ENCODE measurements around the gene NRN1L.
A peak's percentile ranks its signal among the peaks of the same experiment; 100 is the strongest.

The NRN1L gene

DNA sequence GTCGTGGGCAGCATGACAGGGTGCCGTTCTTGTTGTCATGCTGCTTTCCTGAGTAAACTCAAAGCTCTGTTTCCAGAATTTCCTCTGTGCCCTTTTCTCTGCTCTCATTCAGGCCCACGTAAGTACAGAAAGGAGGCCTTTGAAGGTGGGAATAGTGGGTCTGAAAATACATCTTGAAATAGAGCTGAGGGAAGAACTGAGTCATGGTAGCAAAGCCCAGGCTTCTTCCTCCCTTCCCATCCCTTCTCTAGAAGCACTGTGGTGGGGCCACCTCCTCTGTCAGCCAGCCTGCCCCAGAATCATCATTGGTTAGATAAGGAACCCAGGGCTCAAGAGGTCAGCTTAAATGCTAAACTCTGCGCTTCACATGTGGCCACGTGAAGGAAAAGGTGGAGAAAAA lies 37.5 kb downstream of the NRN1L start:
- DNase-seq: no peak

GRCh38 chr16:67922740-67923139 lies 38.1 kb downstream of the NRN1L start:
- no peak for DNase-seq

GRCh38 chr16:67923414-67924116 lies 38.9 kb downstream of the NRN1L start:
- DNase-seq: no peak

DNA sequence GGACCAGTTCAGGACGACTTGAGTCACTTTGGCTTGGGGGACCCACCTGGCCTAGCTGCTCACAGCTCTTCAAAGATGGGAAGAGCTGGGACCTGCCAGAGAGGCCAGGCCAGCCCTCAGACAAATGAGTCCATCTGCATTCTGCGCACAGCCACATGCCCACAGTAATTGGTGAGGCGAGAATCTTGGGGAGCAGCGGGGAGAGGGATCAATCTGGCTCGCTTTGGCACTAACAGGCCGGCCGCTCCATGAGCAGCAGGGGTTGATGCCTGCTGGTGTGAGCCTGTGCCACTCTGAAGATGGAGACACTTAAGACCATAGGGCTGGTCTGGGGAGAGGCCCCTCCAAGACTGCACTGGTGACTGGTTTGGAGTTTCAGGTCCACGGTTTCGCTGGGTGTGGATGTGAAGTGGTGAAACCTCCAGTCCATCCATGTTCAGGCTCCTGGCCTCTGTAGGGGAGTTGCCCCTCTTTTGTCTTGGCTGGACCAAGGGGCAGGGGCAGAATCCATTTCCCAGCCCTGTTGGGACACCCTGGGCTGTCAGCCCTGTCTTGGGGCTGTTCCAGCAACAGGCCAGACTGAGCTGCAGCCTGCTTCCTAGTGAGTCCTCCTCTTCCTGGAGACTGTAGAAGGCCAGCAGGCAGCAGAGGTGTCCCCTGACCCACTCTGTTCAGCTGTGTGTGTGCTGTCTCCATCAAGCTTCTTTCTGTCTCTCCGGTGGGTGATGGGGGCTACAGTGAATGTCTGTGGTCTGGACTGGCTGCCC lies 39.6 kb downstream of the NRN1L start:
- DNase-seq: no peak

DNA sequence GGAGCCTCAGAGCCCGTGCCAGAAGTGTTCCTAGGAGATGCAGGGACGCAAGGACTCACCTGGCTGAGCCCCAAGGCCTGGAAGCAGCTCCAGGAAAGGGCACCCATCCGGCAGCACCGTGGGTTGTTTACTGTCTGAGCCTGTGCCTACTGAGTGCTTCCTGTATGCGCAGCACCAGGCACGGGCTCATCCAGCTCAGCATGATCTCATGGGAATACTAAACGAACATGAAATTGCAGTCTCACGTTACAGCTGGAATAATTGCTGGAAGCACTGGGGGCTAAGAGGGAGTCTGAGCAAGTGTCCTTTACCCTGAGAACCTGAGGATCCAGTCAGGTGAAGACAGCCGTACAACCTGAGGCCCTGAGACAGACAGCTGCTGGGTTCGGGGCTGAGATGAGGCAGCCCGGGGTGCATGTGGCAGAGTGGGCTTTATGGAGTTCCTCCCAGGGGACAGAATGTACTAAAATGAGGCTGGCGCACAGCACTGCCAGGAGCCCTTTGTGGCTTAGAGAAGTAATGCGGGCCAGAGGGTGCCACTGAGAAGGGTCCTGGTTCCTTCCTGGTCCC lies 41.6 kb downstream of the NRN1L start:
- DNase-seq: no peak

DNA sequence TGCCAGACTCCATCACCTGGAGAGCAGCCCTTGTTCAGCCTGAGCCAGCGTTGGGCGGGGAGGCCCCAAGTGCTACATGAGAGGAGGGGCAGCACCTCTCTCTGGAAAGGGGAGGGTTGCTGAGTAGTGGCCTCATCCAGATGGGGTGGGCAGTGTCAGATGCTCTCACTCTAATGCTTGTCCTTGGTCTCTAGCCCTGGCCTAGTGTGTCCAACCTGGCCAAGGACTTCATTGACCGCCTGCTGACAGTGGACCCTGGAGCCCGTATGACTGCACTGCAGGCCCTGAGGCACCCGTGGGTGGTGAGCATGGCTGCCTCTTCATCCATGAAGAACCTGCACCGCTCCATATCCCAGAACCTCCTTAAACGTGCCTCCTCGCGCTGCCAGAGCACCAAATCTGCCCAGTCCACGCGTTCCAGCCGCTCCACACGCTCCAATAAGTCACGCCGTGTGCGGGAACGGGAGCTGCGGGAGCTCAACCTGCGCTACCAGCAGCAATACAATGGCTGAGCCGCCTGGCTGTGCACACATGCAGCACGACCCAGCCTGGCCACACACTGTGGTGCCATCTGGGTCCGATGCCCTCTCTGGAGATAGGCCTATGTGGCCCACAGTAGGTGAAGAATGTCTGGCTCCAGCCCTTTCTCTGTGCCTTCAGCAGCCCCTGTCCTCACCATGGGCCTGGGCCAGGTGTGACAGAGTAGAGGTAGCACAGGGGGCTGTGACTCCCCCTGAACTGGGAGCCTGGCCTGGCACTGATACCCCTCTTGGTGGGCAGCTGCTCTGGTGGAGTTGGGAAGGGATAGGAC lies 42.7 kb downstream of the NRN1L start:
- DNase-seq: no peak

GRCh38 chr16:67928147-67928546 lies 43.5 kb downstream of the NRN1L start:
- DNase-seq: no peak

DNA sequence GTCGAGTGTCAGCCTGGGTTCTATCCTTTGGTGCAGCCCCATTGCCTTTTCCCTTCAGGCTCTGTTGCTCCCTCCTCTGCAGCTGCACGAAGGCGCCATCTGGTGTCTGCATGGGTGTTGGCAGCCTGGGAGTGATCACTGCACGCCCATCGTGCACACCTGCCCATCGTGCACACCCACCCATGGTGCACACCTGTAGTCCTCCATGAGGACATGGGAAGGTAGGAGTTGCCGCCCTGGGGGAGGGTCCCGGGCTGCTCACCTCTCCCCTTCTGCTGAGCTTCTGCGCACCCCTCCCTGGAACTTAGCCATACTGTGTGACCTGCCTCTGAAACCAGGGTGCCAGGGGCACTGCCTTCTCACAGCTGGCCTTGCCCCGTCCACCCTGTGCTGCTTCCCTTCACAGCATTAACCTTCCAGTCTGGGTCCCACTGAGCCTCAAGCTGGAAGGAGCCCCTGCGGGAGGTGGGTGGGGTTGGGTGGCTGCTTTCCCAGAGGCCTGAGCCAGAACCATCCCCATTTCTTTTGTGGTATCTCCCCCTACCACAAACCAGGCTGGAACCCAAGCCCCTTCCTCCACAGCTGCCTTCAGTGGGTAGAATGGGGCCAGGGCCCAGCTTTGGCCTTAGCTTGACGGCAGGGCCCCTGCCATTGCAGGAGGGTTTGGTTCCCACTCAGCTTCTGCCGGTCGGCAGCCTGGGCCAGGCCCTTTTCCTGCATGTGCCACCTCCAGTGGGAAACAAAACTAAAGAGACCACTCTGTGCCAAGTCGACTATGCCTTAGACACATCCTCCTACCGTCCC lies 44.1 kb downstream of the NRN1L start:
- DNase-seq: peak; percentile 14 to 44

GRCh38 chr16:67930191-67930590 lies 45.5 kb downstream of the NRN1L start:
- no peak for DNase-seq

DNA sequence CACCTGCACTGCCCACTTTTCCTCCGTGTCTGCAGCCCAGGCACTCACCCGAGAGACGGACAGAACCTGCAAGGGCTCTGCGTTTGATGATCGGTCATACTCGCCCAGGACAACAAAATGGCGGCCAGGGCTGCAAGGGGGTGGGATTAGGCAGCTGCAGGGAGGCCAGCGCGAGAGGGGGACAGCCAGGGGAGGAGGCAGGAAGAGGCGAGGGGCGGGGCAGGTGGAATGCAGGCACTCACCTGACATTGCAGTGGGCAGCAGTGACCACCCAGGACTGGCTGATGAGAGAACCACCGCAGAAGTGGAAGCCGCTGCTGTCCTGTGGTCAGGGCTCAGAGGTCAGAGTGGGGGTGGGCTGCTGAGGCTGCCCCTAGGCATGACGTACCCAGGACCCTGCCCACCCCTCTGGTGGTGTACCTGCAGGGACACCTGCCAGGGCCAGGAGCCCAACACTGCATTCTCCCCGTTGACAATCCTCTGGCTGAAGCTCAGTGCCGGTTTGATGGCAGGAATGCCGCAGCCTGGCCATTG lies 46.1 kb downstream of the NRN1L start:
- no peak for DNase-seq

DNA sequence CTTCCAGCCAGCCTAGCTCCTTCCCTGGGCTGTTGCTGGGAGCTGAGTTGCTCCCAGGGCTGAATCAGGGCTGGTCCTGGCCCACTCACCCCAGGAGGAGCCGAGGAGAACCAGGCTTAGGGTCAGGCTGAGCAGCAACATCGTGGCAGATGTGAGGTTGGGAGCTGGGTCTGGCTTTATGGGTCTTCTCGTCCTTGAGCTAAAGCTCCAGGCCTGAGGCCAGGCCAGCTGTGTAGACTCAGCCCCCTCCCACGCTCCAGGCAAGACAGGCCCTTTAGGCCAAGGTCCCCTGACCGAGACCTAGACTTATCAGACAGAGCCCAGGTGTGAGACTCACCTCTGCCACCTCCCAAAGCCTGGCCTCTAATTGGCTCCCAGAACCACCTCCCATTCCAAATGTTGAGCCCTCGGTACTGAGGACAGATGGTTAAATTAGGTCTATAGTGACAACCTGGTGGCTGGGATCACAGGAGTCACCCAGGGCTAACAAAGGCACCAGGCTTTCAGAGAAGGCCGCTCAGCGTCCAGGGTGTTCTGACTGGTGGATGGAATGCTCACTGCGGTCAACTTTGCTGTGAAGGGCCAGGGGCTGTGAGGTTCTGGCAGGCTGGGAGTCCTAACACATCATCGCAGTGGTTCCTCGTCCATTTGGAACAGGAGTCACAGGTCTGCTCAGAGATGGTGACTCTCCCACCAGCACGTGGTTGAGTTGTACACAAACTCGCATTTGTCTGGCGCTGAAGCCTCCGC lies 47.2 kb downstream of the NRN1L start, which contains the start of gene CTRL:
TSS of gene CTRL (minus strand) at position 151 of the 750 bp plus-strand sequence. CDS start at position 141, 10 bp downstream.
- DNase-seq: no peak

GRCh38 chr16:67932462-67932840 lies 47.8 kb downstream of the NRN1L start:
- DNase-seq: no peak

- no peak for DNase-seq
Observed at GRCh38 chr16:67933805-67934204, 49.1 kb downstream of the NRN1L start.

DNA sequence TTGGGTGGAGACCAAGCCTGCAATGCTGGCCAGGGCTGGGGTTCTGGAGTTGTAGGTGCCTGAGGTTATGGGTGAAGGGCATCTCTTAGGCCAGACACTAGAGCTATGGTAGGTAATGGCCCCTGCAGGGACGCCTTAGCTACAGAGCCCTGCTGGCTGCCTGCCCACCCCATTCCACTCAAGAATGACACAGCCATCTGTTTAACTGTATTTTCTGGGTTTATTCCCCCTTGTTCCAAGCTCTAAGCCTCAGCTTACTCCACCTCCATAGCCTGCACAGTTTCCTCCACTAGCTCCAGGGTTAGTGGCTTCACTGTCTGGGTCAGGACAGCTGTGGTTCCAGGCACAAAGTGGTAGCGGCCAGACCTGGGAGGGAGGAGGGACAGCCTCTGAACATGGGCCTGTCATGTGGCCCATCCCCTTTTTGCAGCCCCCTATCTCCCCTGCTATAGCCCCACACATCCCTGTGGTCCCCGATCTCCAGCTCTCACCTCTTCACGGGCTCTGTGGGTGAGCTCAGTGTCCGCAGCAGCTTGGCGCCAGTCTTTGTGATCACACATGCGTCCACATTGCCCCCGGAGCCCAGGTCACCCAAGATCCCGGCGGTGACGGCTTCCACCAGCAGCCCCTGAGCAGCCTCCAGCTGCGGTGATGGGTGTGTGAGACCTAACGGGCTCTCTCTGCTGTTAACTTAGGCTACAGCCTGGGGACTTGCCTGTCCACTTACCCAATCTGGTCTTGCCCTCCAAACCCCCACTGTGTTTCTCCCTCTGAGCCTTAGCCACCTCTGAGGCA lies 49.8 kb downstream of the NRN1L start:
- no peak for DNase-seq

GRCh38 chr16:67935101-67935401 lies 50.4 kb downstream of the NRN1L start:
- DNase-seq: no peak

DNA sequence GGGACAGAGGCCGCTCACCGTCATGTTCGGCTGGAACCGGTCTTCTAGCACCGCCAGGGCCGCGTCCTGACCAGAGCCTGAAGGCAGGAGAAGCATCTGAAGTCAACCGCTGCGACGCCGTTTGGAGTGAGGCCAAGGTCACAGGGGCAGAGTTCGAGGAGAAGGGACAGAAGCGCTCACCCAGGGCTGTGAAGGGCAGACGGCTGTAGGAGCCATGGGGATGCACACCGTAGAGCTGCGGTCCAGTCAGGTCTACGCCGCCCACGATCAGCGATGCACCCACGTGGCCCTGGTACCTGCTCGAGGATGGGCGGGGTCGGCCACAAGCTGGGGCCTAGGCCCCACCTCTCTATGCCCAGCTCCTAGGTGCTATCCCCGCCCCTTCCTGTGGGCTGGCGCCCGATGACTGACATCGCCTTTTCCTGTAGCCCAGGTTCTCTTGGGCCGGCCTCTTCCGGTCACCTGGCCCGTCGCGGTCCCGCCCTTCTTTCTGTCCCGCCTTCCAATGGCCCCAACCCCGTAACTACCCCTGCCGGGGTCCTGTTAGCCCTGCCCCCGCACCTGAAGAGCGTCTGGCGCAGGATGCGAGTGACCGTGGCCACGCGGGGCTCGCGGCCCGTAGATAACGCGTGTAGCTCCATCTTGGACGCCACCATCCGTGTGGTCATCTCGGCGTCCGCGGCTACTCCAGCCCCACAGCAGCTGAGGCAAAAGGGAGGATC lies 50.9 kb downstream of the NRN1L start:
- peak; percentile 41 to 76 for DNase-seq

All from bone marrow (tissue), 2 donors.